Activated CD4-positive, alpha-beta T cell treated with anti-CD3 and anti-CD28 coated beads for 36 hours (primary cell): ENCODE measurements around the gene CATSPERB. TPM values are rescaled to one million over a fixed set of nuclear protein-coding genes. Genes with fewer than 3 reads are reported as not detected.

Experiments
- ATAC-seq: fragments of 200-7000 bp; cut with Tn5 transposase; one replicate; pipeline ENCODE4 v1.10.0; 2021; ENCODE audit warnings: mild to moderate bottlenecking, moderate library complexity
- CTCF ChIA-PET: fragments of 350-600 bp; sonication (Branson Sonifier 250); formaldehyde crosslinking; loops from one replicate; lab custom pipeline; 2021; ENCODE audit warnings: antibody characterized with exemption; lab: Charles Lee
- POLR2A ChIA-PET: fragments of 350-600 bp; sonication (Branson Sonifier 250); formaldehyde crosslinking; loops from one replicate; lab custom pipeline; 2021; ENCODE audit warnings: antibody characterized with exemption, inconsistent platforms; lab: Charles Lee
- DNase-seq: peaks from one replicate; pipeline ENCODE4 v3.0.0-alpha.2; 2020
- H3K27ac Mint-ChIP-seq: one replicate; pipeline ENCODE4 v1.8.0; 2021; ENCODE audit warnings: mixed read lengths
- H3K27me3 Mint-ChIP-seq: one replicate; pipeline ENCODE4 v1.8.0; 2021; ENCODE audit warnings: mixed read lengths
- H3K36me3 Mint-ChIP-seq: one replicate; pipeline ENCODE4 v1.8.0; 2021; ENCODE audit warnings: low read depth, mixed read lengths
- H3K4me1 Mint-ChIP-seq: one replicate; pipeline ENCODE4 v1.8.0; 2021; ENCODE audit warnings: mixed read lengths
- H3K4me3 Mint-ChIP-seq: one replicate; pipeline ENCODE4 v1.8.0; 2021; ENCODE audit warnings: mild to moderate bottlenecking, moderate library complexity, mixed read lengths
- H3K9me3 Mint-ChIP-seq: one replicate; pipeline ENCODE4 v1.8.0; 2021; ENCODE audit warnings: low read depth, mixed read lengths
- intact Hi-C, 2 experiments: fragments of 100-400 bp; cut with DNase I in 1 of 2; cut with micrococcal nuclease in 1 of 2; formaldehyde crosslinking; loops; one replicate each; pipeline versions ENCODE4 v1.14.2 to v1.15.1; 2022 to 2024; cut with DNase I, micrococcal nuclease
- total RNA-seq, 2 experiments: library from RNA; stranded (reverse); gene quantifications; one replicate each; pipeline ENCODE4 v1.2.3, GENCODE V29; 2021

Gene CATSPERB
- total RNA-seq, 2 experiments from 2014 or later = 0.07 to 0.91 TPM

- H3K4me1 Mint-ChIP-seq = no peaks in the 10 kb centered on the region
- no peaks in the 10 kb centered on the region for H3K36me3 Mint-ChIP-seq
- no peaks in the 10 kb centered on the region for H3K27me3 Mint-ChIP-seq
- no peak overlapping the region for H3K27ac Mint-ChIP-seq
- no peak for ATAC-seq
- no peaks in the 10 kb centered on the region for H3K9me3 Mint-ChIP-seq
- intact Hi-C loops = no loop called here
- ChIA-PET CTCF (no interaction called here), POLR2A (no interaction called here)
- DNase-seq = no peak
- H3K4me3 Mint-ChIP-seq = no peak overlapping the region
Measured at GRCh38 chr14:91660790-91661189, 71.1 kb downstream of the CATSPERB start.

- Mint-ChIP-seq H3K4me1 (no peaks in the 10 kb centered on the region), H3K9me3 (no peaks in the 10 kb centered on the region), H3K36me3 (no peaks in the 10 kb centered on the region), H3K27ac (no peak overlapping the region), H3K4me3 (no peak overlapping the region), H3K27me3 (no peaks in the 10 kb centered on the region)
- DNase-seq (no peak), ATAC-seq (no peak)
- intact Hi-C loops = no loop called here
- POLR2A ChIA-PET = no interaction called here
- CTCF ChIA-PET = no interaction called here
Measured at GRCh38 chr14:91654836-91655235, 77.0 kb downstream of the CATSPERB start.

GRCh38 chr14:91653451-91653850, 78.4 kb downstream of the CATSPERB start:
- POLR2A ChIA-PET = no interaction called here
- intact Hi-C loops = loop anchor here in 1 of 2 experiments (1.0 kb wide), 1 partner anchor 255 kb away; no protein-coding TSS in a partner anchor
- H3K9me3 Mint-ChIP-seq = no peaks in the 10 kb centered on the region
- CTCF ChIA-PET = no interaction called here
- H3K36me3 Mint-ChIP-seq = no peaks in the 10 kb centered on the region
- ATAC-seq (no peak), DNase-seq (no peak)
- H3K27ac Mint-ChIP-seq = no peak overlapping the region
- H3K4me1 Mint-ChIP-seq = no peaks in the 10 kb centered on the region
- H3K27me3 Mint-ChIP-seq = no peaks in the 10 kb centered on the region
- no peak overlapping the region for H3K4me3 Mint-ChIP-seq

DNA sequence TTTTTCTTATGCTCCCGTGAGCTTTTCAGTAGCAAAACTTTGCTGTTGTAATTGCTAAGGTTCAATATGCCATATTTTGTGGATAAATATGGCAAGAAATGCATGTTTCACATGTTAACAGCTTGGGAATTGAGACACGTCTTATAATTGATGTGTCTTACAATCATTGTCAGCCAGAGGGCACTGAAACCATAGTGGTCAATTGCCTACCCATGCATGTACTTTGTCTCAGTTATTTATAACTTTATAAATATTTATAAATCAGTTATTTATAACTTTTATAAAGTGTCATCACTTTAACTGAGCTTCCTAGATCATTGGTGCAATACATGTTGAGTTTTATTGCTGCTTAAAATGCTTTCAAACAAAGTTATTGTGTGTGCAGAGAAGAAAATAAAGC, 82.0 kb downstream of the CATSPERB start:
- intact Hi-C loops = loop anchor here (1.0 to 2.0 kb wide), 3 partner anchors 261 to 347 kb away; no protein-coding TSS in a partner anchor

DNA sequence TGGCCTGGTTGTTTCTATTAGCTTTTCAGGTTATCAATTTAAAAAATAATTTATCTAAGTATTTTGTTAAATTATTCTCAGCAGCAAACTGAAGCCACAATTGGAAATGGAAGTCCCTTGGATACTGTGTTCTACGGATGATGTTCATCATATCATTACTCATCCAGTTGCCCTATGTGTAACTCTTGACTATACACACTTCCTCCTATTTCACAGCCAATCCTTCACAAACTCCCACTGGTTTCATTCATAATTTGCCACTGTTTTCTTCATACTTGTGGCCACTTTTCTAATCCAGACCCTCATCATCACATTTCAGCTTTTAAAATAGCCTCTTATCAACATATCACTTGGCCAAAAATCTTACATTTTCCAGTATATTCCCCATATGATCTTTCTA, 84.0 kb downstream of the CATSPERB start:
- intact Hi-C loops = no loop called here
- H3K36me3 Mint-ChIP-seq = peaks cover 1% of the 10 kb centered on the region
- ChIA-PET CTCF (interaction anchor here (0.9 to 3.4 kb wide), 5 partner anchors 9 to 349 kb away, joined by 3 to 16 read pairs (median 4); no protein-coding TSS in a partner anchor), POLR2A (no interaction called here)
- no peak overlapping the region for H3K27ac Mint-ChIP-seq
- no peaks in the 10 kb centered on the region for H3K4me1 Mint-ChIP-seq
- H3K27me3 Mint-ChIP-seq = no peaks in the 10 kb centered on the region
- H3K4me3 Mint-ChIP-seq = no peak overlapping the region
- DNase-seq (no peak), ATAC-seq (no peak)
- H3K9me3 Mint-ChIP-seq = no peaks in the 10 kb centered on the region

More for the DNA sequence above, 82.0 kb downstream of the CATSPERB start:
- H3K4me3 Mint-ChIP-seq = no peak overlapping the region
- H3K4me1 Mint-ChIP-seq = no peaks in the 10 kb centered on the region
- ChIA-PET CTCF (interaction anchor here (0.5 to 3.4 kb wide), 14 partner anchors 10 to 498 kb away, joined by 3 to 22 read pairs (median 3); no protein-coding TSS in a partner anchor), POLR2A (interaction anchor here (0.8 kb wide), 1 partner anchor 347 kb away, joined by 5 read pairs; no protein-coding TSS in a partner anchor)
- peaks cover 1% of the 10 kb centered on the region for H3K36me3 Mint-ChIP-seq
- DNase-seq (peak; percentile 42), ATAC-seq (peak; percentile 51)
- H3K27ac Mint-ChIP-seq = no peak overlapping the region
- no peaks in the 10 kb centered on the region for H3K27me3 Mint-ChIP-seq
- no peaks in the 10 kb centered on the region for H3K9me3 Mint-ChIP-seq

DNA sequence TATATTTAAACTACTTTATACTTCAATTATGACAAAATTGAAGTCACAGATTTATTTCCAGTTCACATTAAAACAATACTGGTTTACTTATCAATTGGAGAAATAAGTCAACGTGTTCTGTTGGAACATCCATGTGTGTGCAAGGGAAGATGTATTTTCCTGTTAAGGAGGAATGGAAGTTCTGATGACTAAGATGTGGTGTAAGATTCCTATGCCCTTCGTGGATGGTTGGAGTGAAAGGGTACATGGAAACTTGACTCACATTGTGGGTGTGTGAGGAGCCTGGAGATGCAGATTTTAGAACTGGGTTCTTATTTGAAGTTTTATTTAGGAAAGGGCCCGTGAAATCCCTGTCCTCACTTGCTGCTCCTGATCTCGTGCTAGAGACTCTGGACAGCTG, 95.3 kb downstream of the CATSPERB start:
- H3K4me3 Mint-ChIP-seq = no peak overlapping the region
- H3K27ac Mint-ChIP-seq = no peak overlapping the region
- no peaks in the 10 kb centered on the region for H3K36me3 Mint-ChIP-seq
- ChIA-PET POLR2A (no interaction called here), CTCF (interaction anchor here (0.7 to 1.2 kb wide), 2 partner anchors 188 to 360 kb away, joined by 3 read pairs; no protein-coding TSS in a partner anchor)
- H3K27me3 Mint-ChIP-seq = no peaks in the 10 kb centered on the region
- H3K4me1 Mint-ChIP-seq = no peaks in the 10 kb centered on the region
- no peak for ATAC-seq
- H3K9me3 Mint-ChIP-seq = peaks cover 2% of the 10 kb centered on the region
- DNase-seq = no peak
- intact Hi-C loops = no loop called here

DNA sequence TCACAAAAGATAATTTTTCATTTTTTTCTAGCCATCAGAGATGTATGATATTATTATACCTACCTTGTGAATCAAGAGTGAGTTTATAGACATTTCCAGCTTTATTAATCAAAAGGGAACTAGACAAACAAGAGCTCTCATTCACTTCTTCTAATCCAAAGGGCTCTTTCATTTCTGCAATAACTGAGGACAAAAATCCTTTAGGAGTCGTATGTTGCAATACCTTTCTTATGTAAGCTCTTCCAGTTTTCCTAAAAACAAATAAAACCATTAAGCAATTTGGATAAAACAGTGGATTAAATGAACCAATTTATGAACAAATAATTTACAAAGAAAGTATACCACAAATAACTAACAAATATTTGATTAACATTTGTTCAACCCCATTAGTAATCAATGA, 107.1 kb downstream of the CATSPERB start:
- Mint-ChIP-seq H3K27ac (no peak overlapping the region), H3K36me3 (peaks cover 2% of the 10 kb centered on the region), H3K27me3 (peaks cover 2% of the 10 kb centered on the region), H3K9me3 (no peaks in the 10 kb centered on the region), H3K4me1 (no peaks in the 10 kb centered on the region), H3K4me3 (no peak overlapping the region)
- ChIA-PET CTCF (no interaction called here), POLR2A (no interaction called here)
- ATAC-seq = no peak
- intact Hi-C loops = no loop called here
- no peak for DNase-seq

GRCh38 chr14:91614187-91614586, 117.7 kb downstream of the CATSPERB start:
- Mint-ChIP-seq H3K4me3 (no peak overlapping the region), H3K27me3 (no peaks in the 10 kb centered on the region), H3K36me3 (no peaks in the 10 kb centered on the region), H3K4me1 (peaks cover 6% of the 10 kb centered on the region), H3K27ac (no peak overlapping the region), H3K9me3 (no peaks in the 10 kb centered on the region)
- ChIA-PET CTCF (no interaction called here), POLR2A (no interaction called here)
- DNase-seq (no peak), ATAC-seq (peak; percentile 49)
- intact Hi-C loops = no loop called here

DNA sequence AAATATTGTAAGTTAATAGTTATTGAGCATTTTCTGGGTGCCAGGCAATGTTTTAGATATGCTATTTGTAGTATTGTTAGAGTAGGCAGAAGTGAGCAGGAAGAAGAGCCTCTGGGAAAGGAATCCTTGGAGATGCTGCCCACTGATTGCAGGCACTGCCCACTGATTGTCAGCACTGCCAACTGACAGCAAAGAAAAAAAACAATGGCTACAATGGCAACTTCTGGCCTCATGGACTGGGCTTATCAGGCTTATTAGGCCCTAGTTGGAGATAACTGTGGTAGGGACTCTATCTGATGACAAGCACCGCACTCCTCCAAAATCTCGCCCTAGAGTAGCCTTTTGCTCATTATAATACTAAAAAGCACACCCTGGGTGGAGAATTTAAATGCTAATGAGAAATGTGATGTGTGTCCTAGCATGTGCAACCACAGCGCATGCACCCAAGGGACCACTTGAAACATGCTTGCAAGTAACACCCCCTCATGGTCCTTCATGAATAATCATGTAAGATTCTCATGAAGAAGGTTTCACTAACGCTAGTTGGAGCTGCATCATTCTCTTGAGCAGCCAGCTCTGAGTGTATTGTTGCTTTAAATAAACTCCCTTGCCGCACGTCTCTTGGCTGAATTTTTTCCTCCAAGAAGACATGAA, 118.3 kb downstream of the CATSPERB start:
- POLR2A ChIA-PET = no interaction called here
- CTCF ChIA-PET = no interaction called here
- DNase-seq (no peak), ATAC-seq (no peak)
- Mint-ChIP-seq H3K27ac (no peak overlapping the region), H3K4me1 (peaks cover 6% of the 10 kb centered on the region), H3K4me3 (no peak overlapping the region), H3K9me3 (no peaks in the 10 kb centered on the region), H3K36me3 (no peaks in the 10 kb centered on the region), H3K27me3 (no peaks in the 10 kb centered on the region)
- intact Hi-C loops = no loop called here

GRCh38 chr14:91611528-91611927, 120.4 kb downstream of the CATSPERB start:
- H3K4me1 Mint-ChIP-seq = peaks cover 6% of the 10 kb centered on the region
- ATAC-seq (no peak), DNase-seq (no peak)
- H3K36me3 Mint-ChIP-seq = no peaks in the 10 kb centered on the region
- intact Hi-C loops = no loop called here
- no peaks in the 10 kb centered on the region for H3K27me3 Mint-ChIP-seq
- H3K4me3 Mint-ChIP-seq = no peak overlapping the region
- no peak overlapping the region for H3K27ac Mint-ChIP-seq
- ChIA-PET CTCF (interaction anchor here (0.7 kb wide), 1 partner anchor 683 kb away, joined by 3 read pairs; no protein-coding TSS in a partner anchor), POLR2A (no interaction called here)
- H3K9me3 Mint-ChIP-seq = no peaks in the 10 kb centered on the region

GRCh38 chr14:91609161-91609560, 122.7 kb downstream of the CATSPERB start:
- intact Hi-C loops = no loop called here
- H3K27me3 Mint-ChIP-seq = no peaks in the 10 kb centered on the region
- H3K4me1 Mint-ChIP-seq = peaks cover 3% of the 10 kb centered on the region
- no peak overlapping the region for H3K4me3 Mint-ChIP-seq
- H3K9me3 Mint-ChIP-seq = no peaks in the 10 kb centered on the region
- ChIA-PET CTCF (no interaction called here), POLR2A (no interaction called here)
- no peak for ATAC-seq
- no peak for DNase-seq
- H3K36me3 Mint-ChIP-seq = no peaks in the 10 kb centered on the region
- no peak overlapping the region for H3K27ac Mint-ChIP-seq
